Skeletal muscle tissue (tissue), 4 donors: Measurements from ENCODE around the gene CNKSR3. TPM values are rescaled to one million over a fixed set of nuclear protein-coding genes. Genes with fewer than 3 reads are reported as not detected.

Source experiments
- H3K27ac ChIP-seq: one replicate; pipeline ENCODE4 v1.7.0; 2013; ENCODE audit warnings: mild to moderate bottlenecking, low read depth, low read length, inconsistent platforms
- H3K27me3 ChIP-seq, 3 donors: one replicate each; pipeline ENCODE4 v1.7.0; 2013; ENCODE audit warnings: low read length in 3 of 3; ENCODE audit not compliant: control insufficient read depth in 3 of 3, insufficient read depth in 3 of 3
- H3K36me3 ChIP-seq, 3 donors: one replicate each; pipeline ENCODE4 v1.7.0; 2013; ENCODE audit warnings: low read length in 3 of 3; ENCODE audit not compliant: control insufficient read depth in 3 of 3, insufficient read depth in 3 of 3
- H3K4me1 ChIP-seq, 3 donors: one replicate each; pipeline ENCODE4 v1.7.0; 2013; ENCODE audit warnings: low read length in 3 of 3, mild to moderate bottlenecking in 3 of 3; ENCODE audit not compliant: control insufficient read depth in 3 of 3, insufficient read depth in 3 of 3
- H3K4me3 ChIP-seq, 3 donors: one replicate each; pipeline ENCODE4 v1.7.0; 2013; ENCODE audit warnings: low read length in 3 of 3
- H3K9ac ChIP-seq, 3 donors: one replicate each; pipeline ENCODE4 v1.7.0; 2013; ENCODE audit warnings: low read length in 3 of 3, mild to moderate bottlenecking in 3 of 3, moderate library complexity in 2 of 3, low read depth in 1 of 3
- H3K9me3 ChIP-seq, 3 donors: one replicate each; pipeline ENCODE4 v1.7.0; 2013; ENCODE audit warnings: low read length in 3 of 3; ENCODE audit not compliant: control insufficient read depth in 3 of 3
- total RNA-seq: library from RNA; depleted of rRNA; stranded (reverse); fragments of >200 nt; gene quantifications from one replicate; pipeline ENCODE4 v1.2.3, GENCODE V29; 2014
- donor health status: Osteomylitis.

The CNKSR3 gene
- total RNA-seq, 1 donor from 2014 or later: 3.7 TPM

- Histone ChIP-seq H3K4me3 (no peak overlapping the region), H3K9me3 (no peaks in the 10 kb centered on the region), H3K27me3 (no peaks in the 10 kb centered on the region), H3K9ac (no peak overlapping the region), H3K36me3 (no peaks in the 10 kb centered on the region), H3K4me1 (no peaks in the 10 kb centered on the region), H3K27ac (no peak overlapping the region)
These were observed 114.6 kb downstream of the CNKSR3 start for GRCh38 chr6:154395878-154396277.

- H3K4me3 ChIP-seq: no peak overlapping the region
- no peaks in the 10 kb centered on the region for H3K4me1 ChIP-seq
- no peak overlapping the region for H3K27ac ChIP-seq
- H3K9ac ChIP-seq: no peak overlapping the region
- H3K9me3 ChIP-seq: no peaks in the 10 kb centered on the region
- H3K27me3 ChIP-seq: no peaks in the 10 kb centered on the region
- no peaks in the 10 kb centered on the region for H3K36me3 ChIP-seq
These were observed 115.2 kb downstream of the CNKSR3 start for GRCh38 chr6:154395316-154395715.

GRCh38 chr6:154394571-154394970, 115.9 kb downstream of the CNKSR3 start:
- no peaks in the 10 kb centered on the region for H3K27me3 ChIP-seq
- H3K4me3 ChIP-seq: no peak overlapping the region
- no peak overlapping the region for H3K9ac ChIP-seq
- H3K4me1 ChIP-seq: no peaks in the 10 kb centered on the region
- no peaks in the 10 kb centered on the region for H3K36me3 ChIP-seq
- H3K9me3 ChIP-seq: no peaks in the 10 kb centered on the region
- no peak overlapping the region for H3K27ac ChIP-seq

- Histone ChIP-seq H3K9ac (no peak overlapping the region), H3K4me1 (no peaks in the 10 kb centered on the region), H3K9me3 (peaks cover 0 to 2% (median 0%) of the 10 kb centered on the region in 3 donors), H3K27ac (no peak overlapping the region), H3K4me3 (no peak overlapping the region), H3K27me3 (no peaks in the 10 kb centered on the region), H3K36me3 (no peaks in the 10 kb centered on the region)
These were observed 120.5 kb downstream of the CNKSR3 start for GRCh38 chr6:154390034-154390433.

- Histone ChIP-seq H3K9ac (no peak overlapping the region), H3K4me1 (no peaks in the 10 kb centered on the region), H3K27ac (no peak overlapping the region), H3K9me3 (peaks cover 0 to 2% (median 0%) of the 10 kb centered on the region in 3 donors), H3K4me3 (no peak overlapping the region), H3K36me3 (no peaks in the 10 kb centered on the region), H3K27me3 (no peaks in the 10 kb centered on the region)
These were observed 121.7 kb downstream of the CNKSR3 start for GRCh38 chr6:154388803-154389202.

GRCh38 chr6:154386848-154387717, 123.4 kb downstream of the CNKSR3 start:
- no peaks in the 10 kb centered on the region for H3K36me3 ChIP-seq
- H3K9ac ChIP-seq: no peak overlapping the region
- no peak overlapping the region for H3K27ac ChIP-seq

GRCh38 chr6:154384191-154384590, 126.3 kb downstream of the CNKSR3 start:
- Histone ChIP-seq H3K27ac (no peak overlapping the region), H3K9ac (no peak overlapping the region), H3K27me3 (no peaks in the 10 kb centered on the region), H3K9me3 (peaks cover 0 to 1% (median 0%) of the 10 kb centered on the region in 3 donors), H3K36me3 (no peaks in the 10 kb centered on the region), H3K4me1 (no peaks in the 10 kb centered on the region), H3K4me3 (no peak overlapping the region)

More at GRCh38 chr6:154386848-154387717, 123.4 kb downstream of the CNKSR3 start:
- H3K4me1 ChIP-seq: no peaks in the 10 kb centered on the region
- H3K9me3 ChIP-seq: peaks cover 0 to 2% (median 0%) of the 10 kb centered on the region in 3 donors
- H3K4me3 ChIP-seq: no peak overlapping the region
- H3K27me3 ChIP-seq: no peaks in the 10 kb centered on the region

- Histone ChIP-seq H3K9ac (no peak overlapping the region), H3K9me3 (no peaks in the 10 kb centered on the region), H3K27me3 (no peaks in the 10 kb centered on the region), H3K4me3 (no peak overlapping the region), H3K27ac (no peak overlapping the region), H3K4me1 (no peaks in the 10 kb centered on the region), H3K36me3 (no peaks in the 10 kb centered on the region)
These were observed 127.2 kb downstream of the CNKSR3 start for GRCh38 chr6:154383273-154383672.

- H3K4me3 ChIP-seq: no peak overlapping the region
- no peaks in the 10 kb centered on the region for H3K4me1 ChIP-seq
- H3K9me3 ChIP-seq: no peaks in the 10 kb centered on the region
- no peak overlapping the region for H3K27ac ChIP-seq
- H3K36me3 ChIP-seq: no peaks in the 10 kb centered on the region
- no peak overlapping the region for H3K9ac ChIP-seq
- H3K27me3 ChIP-seq: no peaks in the 10 kb centered on the region
These were observed 127.7 kb downstream of the CNKSR3 start for GRCh38 chr6:154382740-154383139.

GRCh38 chr6:154381548-154381947, 128.9 kb downstream of the CNKSR3 start:
- Histone ChIP-seq H3K36me3 (no peaks in the 10 kb centered on the region), H3K9me3 (no peaks in the 10 kb centered on the region), H3K27ac (no peak overlapping the region), H3K4me3 (no peak overlapping the region), H3K4me1 (no peaks in the 10 kb centered on the region), H3K9ac (no peak overlapping the region), H3K27me3 (no peaks in the 10 kb centered on the region)
